ENCODE results near the gene PTTG2. TPM values are rescaled to one million over a fixed set of nuclear protein-coding genes. Genes with fewer than 3 reads are reported as not detected.

The PTTG2 gene
- total RNA-seq, 3 donors from 2014 or later = 0.77 to 2.5 TPM; not detected in 1

DNA sequence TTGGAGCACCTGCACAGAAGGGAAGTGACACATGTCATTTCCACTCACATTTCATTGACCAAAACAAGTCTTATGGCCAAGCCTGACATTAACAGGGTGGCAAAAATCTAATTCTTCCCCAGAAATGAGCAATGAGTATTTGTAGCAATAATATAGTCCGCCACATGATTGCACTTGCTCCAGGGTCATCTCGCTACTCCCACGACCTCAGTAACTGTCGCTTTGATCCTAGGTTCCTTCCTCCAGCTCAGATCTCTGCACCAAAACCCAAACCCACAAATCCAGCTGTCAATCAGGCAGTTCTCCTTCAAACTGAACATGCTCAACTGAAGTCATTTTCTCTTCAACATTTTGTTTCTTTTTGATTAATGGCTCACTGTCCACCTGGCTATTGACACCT lies 25.2 kb upstream of the PTTG2 start:
- Histone ChIP-seq H3K9me3 (no peaks in the 10 kb centered on the region), H3K4me1 (ENCODE audit: low read depth) (no peaks in the 10 kb centered on the region), H3K4me3 (no peak overlapping the region), H3K36me3 (ENCODE audit: low read depth) (no peaks in the 10 kb centered on the region)
- TF ChIP-seq, protein P1, sequence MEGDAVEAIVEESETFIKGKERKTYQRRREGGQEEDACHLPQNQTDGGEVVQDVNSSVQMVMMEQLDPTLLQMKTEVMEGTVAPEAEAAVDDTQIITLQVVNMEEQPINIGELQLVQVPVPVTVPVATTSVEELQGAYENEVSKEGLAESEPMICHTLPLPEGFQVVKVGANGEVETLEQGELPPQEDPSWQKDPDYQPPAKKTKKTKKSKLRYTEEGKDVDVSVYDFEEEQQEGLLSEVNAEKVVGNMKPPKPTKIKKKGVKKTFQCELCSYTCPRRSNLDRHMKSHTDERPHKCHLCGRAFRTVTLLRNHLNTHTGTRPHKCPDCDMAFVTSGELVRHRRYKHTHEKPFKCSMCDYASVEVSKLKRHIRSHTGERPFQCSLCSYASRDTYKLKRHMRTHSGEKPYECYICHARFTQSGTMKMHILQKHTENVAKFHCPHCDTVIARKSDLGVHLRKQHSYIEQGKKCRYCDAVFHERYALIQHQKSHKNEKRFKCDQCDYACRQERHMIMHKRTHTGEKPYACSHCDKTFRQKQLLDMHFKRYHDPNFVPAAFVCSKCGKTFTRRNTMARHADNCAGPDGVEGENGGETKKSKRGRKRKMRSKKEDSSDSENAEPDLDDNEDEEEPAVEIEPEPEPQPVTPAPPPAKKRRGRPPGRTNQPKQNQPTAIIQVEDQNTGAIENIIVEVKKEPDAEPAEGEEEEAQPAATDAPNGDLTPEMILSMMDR (IDR thresholded peaks at IDR 0.05) = no peak
- ATAC-seq (no peak), DNase-seq (no peak)
- intact Hi-C loops (cut with DNase I, micrococcal nuclease) = no loop called here

DNA sequence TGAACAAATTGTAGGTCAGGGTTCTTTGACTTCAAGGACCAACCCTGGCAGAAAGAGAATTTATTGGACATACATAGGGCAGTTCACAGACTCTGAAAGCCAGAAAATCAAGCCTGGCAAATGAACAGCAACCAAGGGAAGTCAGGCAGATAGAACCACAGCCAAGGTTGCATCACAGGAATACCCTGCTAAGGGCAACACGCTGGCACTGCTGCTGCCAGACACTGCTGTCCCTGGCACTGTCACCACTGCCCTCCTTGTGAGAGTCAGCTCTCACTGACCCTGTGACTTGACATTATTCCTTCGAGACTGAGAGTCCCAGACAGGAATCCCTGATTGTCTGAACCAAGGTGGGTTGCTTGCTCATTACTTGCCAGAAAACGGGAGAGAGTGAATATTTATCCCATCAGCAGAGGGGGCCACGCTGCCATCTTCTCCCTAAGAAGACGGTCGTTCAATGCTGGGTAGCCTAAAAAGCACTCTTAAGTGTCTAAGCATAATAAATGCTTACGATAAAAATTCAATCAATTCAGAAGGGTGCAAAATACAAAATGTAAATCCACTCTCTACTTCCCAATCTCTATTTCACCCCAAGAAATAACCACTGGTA lies 23.2 kb upstream of the PTTG2 start:
- no peak for DNase-seq
- intact Hi-C loops (cut with DNase I, micrococcal nuclease) = no loop called here
- no peak for ATAC-seq
- TF ChIP-seq, protein P1 (IDR thresholded peaks at IDR 0.05) = no peak
- Histone ChIP-seq H3K4me3 (no peak overlapping the region), H3K4me1 (ENCODE audit: low read depth) (no peaks in the 10 kb centered on the region), H3K9me3 (no peaks in the 10 kb centered on the region), H3K36me3 (ENCODE audit: low read depth) (no peaks in the 10 kb centered on the region)

DNA sequence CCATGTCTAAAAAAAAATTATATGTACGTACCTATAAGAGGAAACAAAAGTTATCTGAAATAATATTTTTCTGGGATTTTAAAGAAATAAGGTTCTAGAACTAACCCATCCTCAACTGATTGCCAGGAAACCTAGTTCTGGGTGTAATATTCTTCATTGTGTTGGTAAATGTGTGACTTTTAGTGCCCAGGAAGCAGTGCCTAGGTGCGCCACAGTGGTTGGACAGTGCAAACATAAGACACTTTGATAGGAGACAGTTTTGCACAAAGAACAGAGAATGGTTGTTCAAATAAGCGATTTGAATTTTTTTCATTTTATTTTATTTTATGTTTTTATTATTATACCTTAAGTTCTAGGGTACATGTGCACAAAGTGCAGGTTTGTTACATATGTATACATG lies 22.0 kb upstream of the PTTG2 start:
- no peak overlapping the region for H3K4me3 ChIP-seq
- intact Hi-C loops (cut with DNase I, micrococcal nuclease) = no loop called here
- TF ChIP-seq, protein P1 (IDR thresholded peaks at IDR 0.05) = no peak

DNA sequence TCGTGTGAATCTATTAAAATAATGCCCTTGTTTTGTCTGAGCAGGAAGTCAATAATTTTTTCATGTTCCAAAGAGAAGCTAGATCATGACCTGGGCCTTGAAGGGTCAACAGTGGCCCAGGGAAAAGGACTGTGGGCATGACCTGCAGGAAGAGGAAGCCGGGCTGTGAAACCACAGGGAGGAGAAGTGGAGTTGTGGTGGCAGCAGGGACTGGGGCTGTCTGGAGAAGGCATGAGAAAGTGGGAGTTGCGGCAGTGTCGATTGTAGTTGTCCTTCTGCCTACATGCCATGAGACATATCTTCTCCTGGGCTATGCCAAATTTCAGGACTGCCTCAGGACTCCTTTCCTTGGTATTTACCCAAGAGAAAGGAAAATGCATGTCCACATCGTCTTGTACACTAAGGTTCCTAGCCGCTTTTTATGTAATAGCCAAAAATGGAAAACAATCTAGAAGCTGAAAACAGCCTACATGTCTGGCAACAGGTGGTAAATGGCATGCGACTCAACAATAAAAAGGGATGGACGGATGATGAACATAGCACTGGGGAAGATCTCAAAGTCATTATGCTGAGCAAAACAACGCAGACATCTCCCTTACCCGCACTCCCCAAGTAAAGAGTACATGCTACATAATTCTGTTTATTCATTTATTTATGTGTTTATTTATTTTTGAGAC lies 13.6 kb upstream of the PTTG2 start:
- peak in 1 of 3 donors; percentile 17 for DNase-seq
- intact Hi-C loops (cut with DNase I, micrococcal nuclease) = no loop called here
- TF ChIP-seq, protein P1 (IDR thresholded peaks at IDR 0.05) = no peak
- Histone ChIP-seq H3K4me1 (ENCODE audit: low read depth) (peaks cover under 1% of the 10 kb centered on the region), H3K36me3 (ENCODE audit: low read depth) (no peaks in the 10 kb centered on the region), H3K9me3 (no peaks in the 10 kb centered on the region), H3K4me3 (no peak overlapping the region)
- ATAC-seq = peak; percentile 31

More for the DNA sequence above, 22.0 kb upstream of the PTTG2 start:
- ATAC-seq (peak; percentile 65), DNase-seq (peak in 1 of 3 donors; percentile 16)
- Histone ChIP-seq H3K9me3 (no peaks in the 10 kb centered on the region), H3K36me3 (ENCODE audit: low read depth) (no peaks in the 10 kb centered on the region), H3K4me1 (ENCODE audit: low read depth) (no peaks in the 10 kb centered on the region)

DNA sequence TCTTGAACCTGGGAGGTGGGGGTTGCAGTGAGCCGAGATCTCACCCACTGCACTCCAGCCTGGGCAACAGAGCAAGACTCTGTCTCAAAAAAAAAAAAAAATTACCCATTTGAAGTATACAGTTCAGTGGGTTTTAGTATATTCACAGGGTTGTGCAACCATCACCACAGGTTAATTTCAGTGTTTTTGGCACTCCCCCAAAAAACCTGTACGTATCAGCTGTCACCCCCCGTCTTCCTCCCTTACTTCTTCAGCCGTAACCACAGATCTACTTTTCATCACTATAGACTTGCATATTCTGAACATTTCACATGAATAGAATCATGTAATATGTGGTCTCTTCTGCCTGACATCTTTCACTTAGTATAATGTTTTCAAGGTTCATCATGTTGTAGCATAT lies 11.7 kb upstream of the PTTG2 start:
- H3K36me3 ChIP-seq (ENCODE audit: low read depth) = no peaks in the 10 kb centered on the region
- peaks cover 4% of the 10 kb centered on the region for H3K4me1 ChIP-seq (ENCODE audit: low read depth)
- intact Hi-C loops (cut with DNase I, micrococcal nuclease) = no loop called here
- no peak overlapping the region for H3K4me3 ChIP-seq
- TF ChIP-seq, protein P1 (IDR thresholded peaks at IDR 0.05) = no peak
- DNase-seq = no peak
- no peak for ATAC-seq
- H3K9me3 ChIP-seq = no peaks in the 10 kb centered on the region
